ENCODE measurements around the gene NOTUM. TPM values are rescaled to one million over a fixed set of nuclear protein-coding genes. Genes with fewer than 3 reads are reported as not detected.
"Not testable (repeated sequence)": the region's sequence is repeated elsewhere in the genome, so short reads cannot be mapped to it uniquely, and the experiment has no call there.

Gene NOTUM
- total RNA-seq, 1 donor from 2014 or later: not detected

DNA sequence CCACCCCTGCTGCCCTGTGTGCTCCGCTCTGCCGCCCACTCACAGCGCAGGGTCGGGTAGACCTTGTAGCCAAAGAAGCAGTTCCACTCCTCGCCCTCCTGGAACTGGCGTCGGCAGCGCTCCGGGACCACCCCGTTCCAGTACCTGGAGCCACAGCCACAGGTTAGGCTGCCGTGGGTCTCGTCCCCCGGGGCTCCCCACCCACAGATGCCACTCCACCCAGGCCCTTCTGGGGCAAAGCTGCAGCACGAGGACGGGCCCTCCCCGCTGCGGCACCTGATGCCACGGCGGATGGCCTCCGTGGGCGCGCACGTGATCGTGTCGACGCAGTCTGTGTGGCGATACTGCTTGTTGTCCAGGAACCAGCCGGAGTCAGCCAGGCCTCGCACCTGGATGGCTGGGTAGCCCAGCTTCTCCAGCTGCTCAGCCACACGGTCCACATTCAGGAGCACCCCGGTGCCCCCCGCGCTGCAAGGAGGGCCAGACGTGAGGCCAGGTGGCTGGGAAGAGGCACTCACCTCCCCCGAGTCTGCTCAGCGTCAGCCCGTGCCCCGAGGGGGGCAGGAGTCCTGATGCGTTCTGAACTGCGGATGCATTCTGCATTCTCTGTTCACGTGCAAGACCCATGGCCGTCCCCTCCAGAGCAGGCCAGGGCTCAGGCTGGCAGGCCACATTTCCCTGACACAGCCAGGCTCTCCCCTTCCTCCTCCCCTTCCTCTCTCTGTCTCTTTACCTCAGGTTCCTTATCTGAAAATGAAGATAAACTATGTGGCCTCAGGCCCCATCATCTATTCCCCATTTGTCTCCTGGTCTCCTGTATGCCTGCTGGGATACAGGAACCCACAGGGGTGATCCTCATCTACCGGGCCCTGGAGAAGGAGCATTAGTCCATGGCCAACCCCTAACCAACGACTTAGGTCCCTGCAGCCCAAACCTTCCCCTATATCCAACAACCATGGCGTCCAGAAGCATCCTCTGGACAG lies 4.1 kb downstream of the NOTUM start:
- Histone ChIP-seq H3K9me3 (no peaks in the 10 kb centered on the region), H3K4me3 (no peak overlapping the region), H3K27ac (no peak overlapping the region), H3K4me1 (peaks cover 8% of the 10 kb centered on the region), H3K27me3 (peaks cover 13% of the 10 kb centered on the region), H3K36me3 (no peaks in the 10 kb centered on the region)
- TF ChIP-seq POLR2AphosphoS5 (IDR thresholded peaks at IDR 0.05; ENCODE audit: insufficient read depth in 1 of 2, low read depth in 1 of 2) (no peak), POLR2A (IDR thresholded peaks at IDR 0.05) (no peak)
- TF ChIP-seq, protein P1, sequence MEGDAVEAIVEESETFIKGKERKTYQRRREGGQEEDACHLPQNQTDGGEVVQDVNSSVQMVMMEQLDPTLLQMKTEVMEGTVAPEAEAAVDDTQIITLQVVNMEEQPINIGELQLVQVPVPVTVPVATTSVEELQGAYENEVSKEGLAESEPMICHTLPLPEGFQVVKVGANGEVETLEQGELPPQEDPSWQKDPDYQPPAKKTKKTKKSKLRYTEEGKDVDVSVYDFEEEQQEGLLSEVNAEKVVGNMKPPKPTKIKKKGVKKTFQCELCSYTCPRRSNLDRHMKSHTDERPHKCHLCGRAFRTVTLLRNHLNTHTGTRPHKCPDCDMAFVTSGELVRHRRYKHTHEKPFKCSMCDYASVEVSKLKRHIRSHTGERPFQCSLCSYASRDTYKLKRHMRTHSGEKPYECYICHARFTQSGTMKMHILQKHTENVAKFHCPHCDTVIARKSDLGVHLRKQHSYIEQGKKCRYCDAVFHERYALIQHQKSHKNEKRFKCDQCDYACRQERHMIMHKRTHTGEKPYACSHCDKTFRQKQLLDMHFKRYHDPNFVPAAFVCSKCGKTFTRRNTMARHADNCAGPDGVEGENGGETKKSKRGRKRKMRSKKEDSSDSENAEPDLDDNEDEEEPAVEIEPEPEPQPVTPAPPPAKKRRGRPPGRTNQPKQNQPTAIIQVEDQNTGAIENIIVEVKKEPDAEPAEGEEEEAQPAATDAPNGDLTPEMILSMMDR (IDR thresholded peaks at IDR 0.05): no peak
- intact Hi-C loops (cut with DNase I): loop anchor here (2.0 to 10.0 kb wide), 2 partner anchors 66 to 198 kb away; partner anchors contain the start of genes CENPX and LRRC45
- DNase-seq (ENCODE audit: extremely low spot score in 2 of 2): no peak

DNA sequence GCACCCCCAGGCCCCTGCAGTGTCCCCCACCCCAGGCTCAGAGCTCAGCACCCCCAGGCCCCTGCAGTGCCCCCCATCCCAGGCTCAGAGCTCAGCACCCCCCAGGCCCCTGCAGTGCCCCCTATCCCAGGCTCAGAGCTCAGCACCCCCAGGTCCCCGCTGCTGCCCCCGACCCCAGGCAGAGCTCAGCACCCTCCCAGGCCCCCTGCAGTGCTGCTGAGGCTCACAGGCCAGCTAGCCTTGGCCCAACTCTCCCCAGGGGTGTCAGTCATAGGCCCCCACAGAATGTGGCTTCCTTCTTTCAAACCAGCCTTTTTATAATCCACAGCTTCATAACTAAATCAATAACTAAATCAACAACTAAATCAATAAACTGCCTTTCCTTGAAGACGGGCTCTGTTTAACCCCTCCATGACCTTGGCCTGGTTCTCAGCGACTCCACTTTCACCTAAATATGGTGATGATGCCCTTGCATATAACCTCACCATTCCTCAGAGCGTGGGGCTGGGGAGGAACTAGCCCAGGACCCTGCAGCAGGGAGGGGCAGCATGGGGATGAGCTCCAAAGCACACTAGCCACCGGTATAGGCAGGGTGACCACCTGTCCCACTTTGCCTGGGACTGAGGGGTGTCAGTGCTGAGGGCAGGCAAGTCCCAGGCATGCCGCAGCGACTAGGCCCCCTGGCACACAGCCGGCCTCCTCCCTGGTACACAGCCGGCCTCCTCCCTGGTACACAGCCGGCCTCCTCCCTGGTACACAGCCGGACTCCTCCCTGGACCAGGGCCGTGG lies 5.0 kb downstream of the NOTUM start:
- Histone ChIP-seq H3K9me3 (no peaks in the 10 kb centered on the region), H3K27ac (no peak overlapping the region), H3K4me1 (peaks cover 8% of the 10 kb centered on the region), H3K4me3 (no peak overlapping the region), H3K36me3 (no peaks in the 10 kb centered on the region), H3K27me3 (peaks cover 9% of the 10 kb centered on the region)
- TF ChIP-seq POLR2A (IDR thresholded peaks at IDR 0.05) (no peak), POLR2AphosphoS5 (IDR thresholded peaks at IDR 0.05; ENCODE audit: insufficient read depth in 1 of 2, low read depth in 1 of 2) (no peak)
- TF ChIP-seq, protein P1 (IDR thresholded peaks at IDR 0.05): no peak
- DNase-seq (ENCODE audit: extremely low spot score in 2 of 2): no peak
- intact Hi-C loops (cut with DNase I): loop anchor here (2.0 to 10.0 kb wide), 2 partner anchors 67 to 199 kb away; partner anchors contain the start of genes CENPX and LRRC45

DNA sequence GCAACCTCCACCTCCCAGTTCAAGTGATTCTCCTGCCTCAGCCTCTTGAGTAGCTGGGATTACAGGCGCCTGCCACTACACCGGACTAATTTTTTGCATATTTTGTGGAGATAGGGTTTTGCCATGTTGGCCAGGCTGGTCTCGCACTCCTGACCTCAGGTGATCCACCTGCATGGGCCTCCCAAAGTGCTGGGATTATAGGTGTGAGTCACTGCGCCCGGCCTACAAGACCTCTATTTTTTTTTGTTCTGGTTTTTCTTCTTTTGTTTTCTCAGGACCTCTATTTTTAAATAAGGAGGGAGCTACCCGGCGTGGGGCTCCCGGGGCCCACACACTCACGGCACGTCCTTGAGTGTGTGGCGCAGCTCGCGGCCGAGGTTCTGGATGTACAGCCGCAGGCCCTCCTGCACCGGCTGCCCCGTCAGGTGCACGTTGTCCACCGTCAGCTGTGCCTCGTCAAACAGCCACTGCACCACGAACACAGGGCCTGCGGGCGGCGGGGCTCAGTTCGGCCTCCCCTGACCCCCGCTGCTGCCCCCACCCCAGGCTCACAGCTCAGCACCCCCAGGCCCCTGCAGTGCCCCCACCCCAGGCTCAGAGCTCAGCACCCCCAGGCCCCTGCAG lies 5.8 kb downstream of the NOTUM start:
- no peak overlapping the region for H3K4me3 ChIP-seq
- H3K36me3 ChIP-seq: no peaks in the 10 kb centered on the region
- peaks cover 4% of the 10 kb centered on the region for H3K27me3 ChIP-seq
- DNase-seq (ENCODE audit: extremely low spot score in 2 of 2): no peak
- no peaks in the 10 kb centered on the region for H3K9me3 ChIP-seq
- no peak for TF ChIP-seq POLR2A (IDR thresholded peaks at IDR 0.05)
- peaks cover 4% of the 10 kb centered on the region for H3K4me1 ChIP-seq
- H3K27ac ChIP-seq: no peak overlapping the region
- intact Hi-C loops (cut with DNase I): loop anchor here (10.0 kb wide), 1 partner anchor 200 kb away; no protein-coding TSS in a partner anchor

DNA sequence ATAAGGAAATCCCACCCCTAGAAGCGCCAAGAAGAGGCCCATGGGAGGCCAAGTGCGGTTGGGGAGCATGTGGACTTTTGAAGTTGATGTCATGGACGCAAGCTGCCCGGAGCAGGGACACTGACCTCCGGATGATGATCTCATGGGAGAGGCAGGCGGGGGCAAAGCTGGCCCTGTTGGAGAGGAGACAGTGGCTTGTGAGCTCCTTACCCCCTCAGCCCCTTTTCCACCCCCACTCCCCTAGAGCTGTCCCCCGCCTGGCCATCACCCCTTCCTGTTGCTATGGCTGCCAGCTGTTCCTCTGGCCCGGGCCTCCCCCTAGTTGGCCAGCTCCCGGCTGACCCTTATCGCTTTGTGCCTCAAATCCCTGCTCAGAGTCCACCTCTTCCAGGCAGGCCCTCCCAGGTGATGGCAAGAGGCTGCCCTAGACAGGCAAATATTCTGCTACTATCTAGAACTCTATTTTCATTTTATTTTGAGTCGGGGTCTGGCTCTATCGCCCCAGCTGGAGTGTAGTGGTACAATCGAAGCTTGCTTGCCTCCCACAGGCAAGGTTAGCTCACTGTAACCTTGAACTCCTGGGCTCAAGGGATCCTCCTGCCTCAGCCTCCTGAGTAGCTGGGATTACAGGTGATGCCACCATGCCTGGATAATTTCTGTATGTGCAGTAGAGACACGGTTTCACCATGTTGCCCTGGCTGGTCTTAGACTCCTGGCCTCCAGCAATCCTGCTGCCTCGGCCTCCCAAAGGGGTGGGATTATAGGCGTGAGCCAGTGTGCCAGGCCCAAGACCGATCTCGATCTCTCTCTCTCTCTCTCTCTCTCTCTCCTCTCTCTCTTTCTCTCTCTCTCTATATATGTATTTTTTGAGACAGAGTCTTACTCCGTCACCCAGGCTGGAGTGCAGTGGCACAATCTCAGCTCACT lies 6.6 kb downstream of the NOTUM start:
- TF ChIP-seq POLR2AphosphoS5 (IDR thresholded peaks at IDR 0.05; ENCODE audit: insufficient read depth in 1 of 2, low read depth in 1 of 2): no peak
- TF ChIP-seq, protein P1 (IDR thresholded peaks at IDR 0.05): no peak
- no peak for TF ChIP-seq POLR2A (IDR thresholded peaks at IDR 0.05)
- DNase-seq (ENCODE audit: extremely low spot score in 2 of 2): no peak
- Histone ChIP-seq H3K36me3 (no peaks in the 10 kb centered on the region), H3K4me1 (no peaks in the 10 kb centered on the region), H3K9me3 (no peaks in the 10 kb centered on the region), H3K4me3 (no peak overlapping the region), H3K27me3 (no peaks in the 10 kb centered on the region), H3K27ac (no peak overlapping the region)
- intact Hi-C loops (cut with DNase I): loop anchor here (10.0 kb wide), 1 partner anchor 200 kb away; no protein-coding TSS in a partner anchor

DNA sequence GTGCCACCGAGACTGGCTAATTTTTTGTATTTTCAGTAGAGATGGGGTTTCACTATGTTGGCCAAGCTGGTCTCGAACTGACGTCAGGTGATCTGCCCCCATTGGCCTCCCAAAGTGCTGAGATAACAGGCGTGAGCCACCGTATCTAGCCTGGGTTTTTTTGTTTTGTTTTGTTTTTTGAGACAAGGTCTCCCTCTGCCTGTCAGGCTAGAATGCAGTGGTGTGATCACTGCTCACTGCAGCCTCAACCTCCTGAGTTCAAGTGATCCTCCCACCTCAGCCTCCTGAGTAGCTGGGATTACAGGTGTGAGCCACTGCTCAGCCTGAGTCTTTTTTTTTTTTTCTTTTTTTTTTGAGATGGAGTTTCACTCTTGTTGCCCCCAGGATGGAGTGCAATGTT lies 7.5 kb downstream of the NOTUM start:
- not testable (repeated sequence) for H3K27me3 ChIP-seq; H3K4me3 ChIP-seq; DNase-seq (ENCODE audit: extremely low spot score in 2 of 2); H3K9me3 ChIP-seq; H3K27ac ChIP-seq; H3K36me3 ChIP-seq; H3K4me1 ChIP-seq
- intact Hi-C loops (cut with DNase I): loop anchor here (10.0 kb wide), 1 partner anchor 201 kb away; no protein-coding TSS in a partner anchor
